Neural progenitor cell (in vitro differentiated cells): ENCODE results near the gene COL4A5.

Experiments used
- EZH2 ChIP-seq: fragments of 200-600 bp; sonication (generic); IDR thresholded peaks from 2 replicates; pipeline ENCODE4 v1.6.1; 2017; ENCODE audit warnings: antibody characterized with exemption, mild to moderate bottlenecking, moderate library complexity
- TF ChIP-seq, protein P1 (sequence below): fragments of 200-600 bp; sonication (generic); IDR thresholded peaks from 2 replicates; pipeline ENCODE4 v1.5.1; 2017; ENCODE audit warnings: antibody characterized with exemption, mild to moderate bottlenecking

DNA sequence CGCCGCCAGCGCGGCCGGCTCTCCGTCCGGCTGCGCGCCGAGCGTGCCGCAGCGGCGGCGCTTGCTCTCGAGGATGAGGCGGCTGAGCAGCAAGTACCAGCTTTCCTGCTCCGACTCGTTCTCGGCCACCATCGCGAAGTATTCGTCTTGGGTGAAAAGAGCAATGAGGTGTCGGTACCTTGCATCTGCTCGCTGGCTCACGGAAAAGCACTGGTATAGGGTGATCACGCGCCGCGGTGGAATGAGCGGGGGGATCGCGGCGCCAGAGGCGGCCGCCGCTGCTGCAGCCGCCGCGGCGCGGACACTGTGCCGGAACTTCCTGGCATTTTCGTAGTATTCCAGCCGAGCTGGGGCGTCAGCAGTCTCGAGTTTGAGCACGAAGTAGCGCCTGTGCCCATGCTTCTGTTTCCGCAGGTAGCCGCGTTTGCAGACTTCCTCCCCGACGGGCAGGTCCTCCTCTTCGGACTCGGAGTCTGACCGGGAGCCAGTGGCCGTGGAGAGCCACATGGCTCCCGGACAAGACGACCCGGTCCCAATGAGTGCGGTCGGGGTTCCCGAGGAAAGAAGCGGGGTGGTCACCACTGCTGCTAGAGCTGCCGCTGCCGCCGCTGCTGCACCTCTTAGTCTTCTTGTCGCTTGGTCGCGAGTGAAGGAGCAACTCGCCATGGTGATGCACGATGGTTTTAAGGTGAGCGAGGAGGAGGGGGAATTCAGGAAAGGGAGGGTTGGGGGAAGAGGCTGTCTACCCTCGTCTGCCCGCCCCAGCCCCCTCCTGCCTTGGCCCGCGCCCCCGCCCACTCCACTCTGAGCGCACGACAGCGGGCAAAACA lies 296.3 kb downstream of the COL4A5 start:
- TF ChIP-seq EZH2 = no peak
- TF ChIP-seq, protein P1, sequence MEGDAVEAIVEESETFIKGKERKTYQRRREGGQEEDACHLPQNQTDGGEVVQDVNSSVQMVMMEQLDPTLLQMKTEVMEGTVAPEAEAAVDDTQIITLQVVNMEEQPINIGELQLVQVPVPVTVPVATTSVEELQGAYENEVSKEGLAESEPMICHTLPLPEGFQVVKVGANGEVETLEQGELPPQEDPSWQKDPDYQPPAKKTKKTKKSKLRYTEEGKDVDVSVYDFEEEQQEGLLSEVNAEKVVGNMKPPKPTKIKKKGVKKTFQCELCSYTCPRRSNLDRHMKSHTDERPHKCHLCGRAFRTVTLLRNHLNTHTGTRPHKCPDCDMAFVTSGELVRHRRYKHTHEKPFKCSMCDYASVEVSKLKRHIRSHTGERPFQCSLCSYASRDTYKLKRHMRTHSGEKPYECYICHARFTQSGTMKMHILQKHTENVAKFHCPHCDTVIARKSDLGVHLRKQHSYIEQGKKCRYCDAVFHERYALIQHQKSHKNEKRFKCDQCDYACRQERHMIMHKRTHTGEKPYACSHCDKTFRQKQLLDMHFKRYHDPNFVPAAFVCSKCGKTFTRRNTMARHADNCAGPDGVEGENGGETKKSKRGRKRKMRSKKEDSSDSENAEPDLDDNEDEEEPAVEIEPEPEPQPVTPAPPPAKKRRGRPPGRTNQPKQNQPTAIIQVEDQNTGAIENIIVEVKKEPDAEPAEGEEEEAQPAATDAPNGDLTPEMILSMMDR = no peak
